ENCODE measurements around the gene CCDC183.
"Not testable (repeated sequence)": the region's sequence is repeated elsewhere in the genome, so short reads cannot be mapped to it uniquely, and the experiment has no call there.

Gene CCDC183

GRCh38 chr9:136796238-136796774 is at the start of gene CCDC183:
TSS of gene CCDC183 (plus strand) at chr9:136796338. CDS start at chr9:136796398, 60 bp downstream.
- in situ Hi-C loops (cut with MboI; ENCODE audit: low sequenced_read_pairs) = no loop called here

GRCh38 chr9:136746621-136747020 is 49.5 kb upstream of the CCDC183 start:
- in situ Hi-C loops (cut with MboI; ENCODE audit: low sequenced_read_pairs) = no loop called here

- in situ Hi-C loops (cut with MboI; ENCODE audit: low sequenced_read_pairs) = no loop called here
These were observed 48.7 kb upstream of the CCDC183 start for GRCh38 chr9:136747161-136748060.

- in situ Hi-C loops (cut with MboI; ENCODE audit: low sequenced_read_pairs) = no loop called here
These were observed 47.9 kb upstream of the CCDC183 start, which contains the start of gene LCN6 for GRCh38 chr9:136748201-136748600. TSS of gene LCN6 (minus strand) at chr9:136748525. CDS start at chr9:136748483, 42 bp downstream.

GRCh38 chr9:136748666-136749611 is 47.2 kb upstream of the CCDC183 start:
- in situ Hi-C loops (cut with MboI; ENCODE audit: low sequenced_read_pairs) = no loop called here

GRCh38 chr9:136750526-136750925 is 45.6 kb upstream of the CCDC183 start:
- in situ Hi-C loops (cut with MboI; ENCODE audit: low sequenced_read_pairs) = no loop called here

GRCh38 chr9:136751244-136751643 is 44.9 kb upstream of the CCDC183 start:
- in situ Hi-C loops (cut with MboI; ENCODE audit: low sequenced_read_pairs) = no loop called here

- in situ Hi-C loops (cut with MboI; ENCODE audit: low sequenced_read_pairs) = no loop called here
These were observed 44.3 kb upstream of the CCDC183 start for GRCh38 chr9:136751814-136752213.

- in situ Hi-C loops (cut with MboI; ENCODE audit: low sequenced_read_pairs) = no loop called here
These were observed 42.6 kb upstream of the CCDC183 start for GRCh38 chr9:136753371-136754058.

GRCh38 chr9:136754059-136754572 is 42.0 kb upstream of the CCDC183 start:
- in situ Hi-C loops (cut with MboI; ENCODE audit: low sequenced_read_pairs) = no loop called here

- in situ Hi-C loops (cut with MboI; ENCODE audit: low sequenced_read_pairs) = no loop called here
These were observed 41.4 kb upstream of the CCDC183 start for GRCh38 chr9:136754626-136755301.

- in situ Hi-C loops (cut with MboI; ENCODE audit: low sequenced_read_pairs) = not testable (repeated sequence)
These were observed 40.6 kb upstream of the CCDC183 start for GRCh38 chr9:136755302-136756133.

- in situ Hi-C loops (cut with MboI; ENCODE audit: low sequenced_read_pairs) = no loop called here
These were observed 40.1 kb upstream of the CCDC183 start for GRCh38 chr9:136756134-136756438.

- in situ Hi-C loops (cut with MboI; ENCODE audit: low sequenced_read_pairs) = no loop called here
These were observed 39.3 kb upstream of the CCDC183 start for GRCh38 chr9:136756836-136757235.

GRCh38 chr9:136757328-136757727 is 38.8 kb upstream of the CCDC183 start:
- in situ Hi-C loops (cut with MboI; ENCODE audit: low sequenced_read_pairs) = no loop called here

- in situ Hi-C loops (cut with MboI; ENCODE audit: low sequenced_read_pairs) = no loop called here
These were observed 38.4 kb upstream of the CCDC183 start for GRCh38 chr9:136757751-136758140.

GRCh38 chr9:136759001-136759400 is 37.1 kb upstream of the CCDC183 start:
- in situ Hi-C loops (cut with MboI; ENCODE audit: low sequenced_read_pairs) = no loop called here

- in situ Hi-C loops (cut with MboI; ENCODE audit: low sequenced_read_pairs) = no loop called here
These were observed 36.5 kb upstream of the CCDC183 start for GRCh38 chr9:136759436-136760325.
